HepG2 (cell line): Measurements from ENCODE around the gene LRRC8D. TPM values are rescaled to one million over a fixed set of nuclear protein-coding genes. Genes with fewer than 3 reads are reported as not detected.

Experiments used
- ATAC-seq: fragments of 200-7000 bp; cut with Tn5 transposase; 3 replicates; pipeline ENCODE4 v1.9.1; 2020; ENCODE audit warnings: mild to moderate bottlenecking, moderate library complexity
- BruUV-seq: library from RNA; stranded (reverse); fragments of 400-500 nt; replicated peaks from 2 replicates; lab custom pipeline; 2021; lab: Mats Ljungman, UMichigan
- CTCF ChIA-PET: fragments of 300-600 bp; formaldehyde crosslinking; extraction: SDS; loops from one replicate; lab custom pipeline; 2021; ENCODE audit warnings: low total read pairs, inconsistent platforms, low intra/inter-chr PET ratio; lab: Yijun Ruan, JAX
- POLR2A ChIA-PET: fragments of 350-600 bp; sonication (Branson Sonifier 250); formaldehyde crosslinking; loops from one replicate; lab custom pipeline; 2020; ENCODE audit warnings: antibody characterized with exemption, inconsistent platforms; lab: Yijun Ruan, JAX
- DNase-seq: peaks from one replicate; pipeline ENCODE4 v3.0.0-alpha.2; 2015; ENCODE audit warnings: low spot score
- FAIRE-seq: peaks from 3 replicates; lab custom pipeline; 2011; peaks lifted over from hg19 to GRCh38; lab: Jason Lieb, UNC
- H2AFZ ChIP-seq: one replicate; pipeline ENCODE4 v1.6.1; 2011; ENCODE audit warnings: low read length, inconsistent platforms
- H3K27ac ChIP-seq: fragments of 300-600 bp; 3 replicates; pipeline ENCODE4 v1.8.0; 2011; ENCODE audit warnings: mixed run types, mild to moderate bottlenecking, mixed read lengths, low read length, inconsistent platforms; ENCODE audit not compliant: insufficient read depth; ENCODE audit errors: extremely low read length
- H3K27me3 ChIP-seq, 2 experiments: fragments of 200-600 bp in 1 of 2; 2 replicates in 1 of 2; 3 replicates in 1 of 2; pipeline versions ENCODE4 v1.6.0 to v1.8.0; 2011; ENCODE audit warnings: low read length in 2 of 2, mild to moderate bottlenecking in 2 of 2, moderate library complexity in 2 of 2, inconsistent platforms in 1 of 2; ENCODE audit not compliant: insufficient read depth in 2 of 2, control insufficient read depth in 1 of 2
- H3K36me3 ChIP-seq, 2 experiments: fragments of 200-600 bp in 1 of 2; replicated peaks in 1 of 2; 2 replicates in 1 of 2; 3 replicates in 1 of 2; pipeline versions ENCODE4 v1.5.1 to v1.8.0; 2011; ENCODE audit warnings: low read length in 2 of 2, inconsistent platforms in 1 of 2; ENCODE audit not compliant: insufficient read depth in 2 of 2, control insufficient read depth in 1 of 2
- H3K4me1 ChIP-seq: 2 replicates; pipeline ENCODE4 v1.5.1; 2012; ENCODE audit warnings: low read length, inconsistent platforms; ENCODE audit not compliant: insufficient read depth
- H3K4me2 ChIP-seq: 2 replicates; pipeline ENCODE4 v1.6.0; 2011; ENCODE audit warnings: low read depth, low read length, inconsistent platforms
- H3K4me3 ChIP-seq, 3 experiments: fragments of 200-600 bp in 1 of 3; sonication (generic), shearing (Covaris generic) in 1 of 3; replicated peaks in 1 of 3; 2 replicates each; pipeline ENCODE4 v1.5.1; 2011 to 2016; ENCODE audit warnings: low read length in 3 of 3, inconsistent platforms in 2 of 3, low read depth in 2 of 3, mild to moderate bottlenecking in 2 of 3, control low read depth in 1 of 3, mixed read lengths in 1 of 3; ENCODE audit not compliant: insufficient read depth in 1 of 3
- H3K79me2 ChIP-seq: one replicate; pipeline ENCODE4 v1.6.1; 2011; ENCODE audit warnings: low read length, inconsistent platforms; ENCODE audit not compliant: insufficient read depth
- H3K9ac ChIP-seq: 2 replicates; pipeline ENCODE4 v1.6.0; 2011; ENCODE audit warnings: mild to moderate bottlenecking, low read depth, low read length, inconsistent platforms; ENCODE audit not compliant: insufficient read depth
- H3K9me3 ChIP-seq: 2 replicates; pipeline ENCODE4 v1.5.1; 2012; ENCODE audit warnings: mild to moderate bottlenecking, low read length
- H4K20me1 ChIP-seq: 2 replicates; pipeline ENCODE4 v1.6.0; 2011; ENCODE audit warnings: inconsistent platforms, mild to moderate bottlenecking, low read length, moderate library complexity; ENCODE audit not compliant: insufficient read depth
- DPF2 ChIP-seq: sonication (generic); formaldehyde crosslinking; IDR thresholded peaks from 2 replicates; pipeline ENCODE4 v1.4.0; 2020; ENCODE audit warnings: mild to moderate bottlenecking, low read depth, missing genetic modification reagents, borderline replicate concordance
- ERF ChIP-seq: IDR thresholded peaks from 2 replicates; pipeline ENCODE4 v1.6.1; 2018; ENCODE audit warnings: missing biosample characterization, missing genetic modification reagents
- FOXA1 ChIP-seq, 2 experiments: fragments of 450-650 bp in 1 of 2; sonication (generic) in 1 of 2; formaldehyde crosslinking in 1 of 2; IDR thresholded peaks; 2 replicates each; pipeline versions ENCODE4 v1.4.0 to v1.6.1; 2016 to 2020; ENCODE audit warnings: missing genetic modification reagents in 1 of 2
- FOXC1 ChIP-seq: sonication (generic); formaldehyde crosslinking; IDR thresholded peaks from 2 replicates; pipeline ENCODE4 v1.8.0; 2022; ENCODE audit warnings: mild to moderate bottlenecking, missing genetic modification reagents, borderline replicate concordance
- KDM2A ChIP-seq: sonication (generic); formaldehyde crosslinking; IDR thresholded peaks from 2 replicates; pipeline ENCODE4 v1.4.0; 2020; ENCODE audit warnings: low read depth, missing genetic modification reagents, borderline replicate concordance
- MAX ChIP-seq: IDR thresholded peaks from 2 replicates; pipeline ENCODE4 v1.6.1; 2012; ENCODE audit warnings: inconsistent platforms
- MIER3 ChIP-seq: IDR thresholded peaks from 2 replicates; pipeline ENCODE4 v1.6.1; 2016; ENCODE audit warnings: missing compliant biosample characterization, borderline replicate concordance
- PBX2 ChIP-seq: IDR thresholded peaks from 2 replicates; pipeline ENCODE4 v1.6.1; 2016; ENCODE audit warnings: control low read depth
- PCBP2 ChIP-seq: fragments of 200-400 bp; formaldehyde crosslinking; optimal IDR thresholded peaks from 2 replicates; pipeline ENCODE3; 2018; ENCODE audit warnings: low read length, low read depth; ENCODE audit not compliant: poor library complexity, severe bottlenecking
- RFX1 ChIP-seq: fragments of 450-650 bp; IDR thresholded peaks from 2 replicates; pipeline ENCODE4 v1.6.1; 2017
- RNF219 ChIP-seq: sonication (generic); formaldehyde crosslinking; IDR thresholded peaks from 2 replicates; pipeline ENCODE4 v1.5.0; 2020; ENCODE audit warnings: mild to moderate bottlenecking, missing genetic modification reagents
- THYN1 ChIP-seq: sonication (generic); formaldehyde crosslinking; IDR thresholded peaks from 2 replicates; pipeline ENCODE4 v1.8.1; 2023; ENCODE audit warnings: low read depth, mild to moderate bottlenecking, moderate library complexity, missing genetic modification reagents, borderline replicate concordance
- ZNF225 ChIP-seq: sonication (generic); formaldehyde crosslinking; IDR thresholded peaks from 2 replicates; pipeline ENCODE4 v1.4.0; 2020; ENCODE audit warnings: mild to moderate bottlenecking, missing genetic modification reagents
- ZNF331 ChIP-seq: sonication (generic); formaldehyde crosslinking; IDR thresholded peaks from 2 replicates; pipeline ENCODE4 v1.4.0; 2020; ENCODE audit warnings: missing genetic modification reagents
- ZNF605 ChIP-seq: sonication (generic); formaldehyde crosslinking; IDR thresholded peaks from 2 replicates; pipeline ENCODE4 v1.8.0; 2022; ENCODE audit warnings: mild to moderate bottlenecking, missing genetic modification reagents
- ZNF639 ChIP-seq: conservative IDR thresholded peaks from 2 replicates; pipeline ENCODE4 v1.6.1; 2018; ENCODE audit warnings: missing genetic modification reagents
- ZNF747 ChIP-seq: sonication (generic); formaldehyde crosslinking; IDR thresholded peaks from 2 replicates; pipeline ENCODE4 v1.8.1; 2023; ENCODE audit warnings: missing genetic modification reagents, mild to moderate bottlenecking, borderline replicate concordance
- ZNF776 ChIP-seq: sonication (generic); formaldehyde crosslinking; IDR thresholded peaks from 2 replicates; pipeline ENCODE4 v1.4.0; 2020; ENCODE audit warnings: mild to moderate bottlenecking, missing genetic modification reagents
- WGBS: methylation state at CpG from one replicate; pipeline ENCODE4 v1.1.6; 2017; ENCODE audit warnings: low lambda C conversion rate; 5-methylcytosine and 5-hydroxymethylcytosine counted together
- in situ Hi-C: cut with HindIII; loops from 2 replicates; pipeline ENCODE4 v1.10.0; 2017; ENCODE audit warnings: low pct_unique_long_range_greater_than_20kb; ENCODE audit not compliant: extremely low pct_ligation_motif_present
- intact Hi-C: fragments of 100-400 bp; cut with micrococcal nuclease; formaldehyde crosslinking; loops from one replicate; pipeline ENCODE4 v1.10.0; 2022; ENCODE audit not compliant: unreplicated experiment
- polyA plus RNA-seq, 8 experiments: library from polyadenylated mRNA; depleted of rRNA in 3 of 8; stranded (reverse) in 7 of 8; unstranded in 1 of 8; fragments of >200 nt; fragmentation: Illumina TruSeq in 4 of 8; extraction: Trizol in 4 of 8; gene quantifications; 2 replicates each; pipeline versions ENCODE4 v1.2.1 to v1.2.3, GENCODE V29; 2011 to 2016; ENCODE audit warnings: low read depth in 4 of 8, missing spikeins in 1 of 8, mixed read lengths in 1 of 8; ENCODE audit not compliant: insufficient read depth in 1 of 8
- total RNA-seq, 5 experiments: library from RNA; depleted of rRNA; stranded (reverse); fragments of >200 nt; fragmentation: Illumina TruSeq; extraction: Trizol; gene quantifications; 2 replicates each; pipeline ENCODE4 v1.2.3, GENCODE V29; 2016; ENCODE audit warnings: low read depth in 1 of 5
- TF ChIP-seq, protein P1 (sequence below): IDR thresholded peaks from 2 replicates; pipeline ENCODE4 v1.6.1; 2018; ENCODE audit warnings: missing genetic modification reagents

The LRRC8D gene
- total and polyA plus RNA-seq, 2 of the 13 experiments (the other 11 are each of a cell fraction or from before 2014, with no cell fraction given) = 29.9 to 45.5 TPM

GRCh38 chr1:89975540-89976125 is 154.8 kb downstream of the LRRC8D start (continued):
- no peak for TF ChIP-seq PBX2
- no peak for TF ChIP-seq FOXC1 (CRISPR knock-in tag)
- TF ChIP-seq KDM2A (CRISPR knock-in tag) = no peak
- TF ChIP-seq ZNF331 (CRISPR knock-in tag) = no peak

DNA sequence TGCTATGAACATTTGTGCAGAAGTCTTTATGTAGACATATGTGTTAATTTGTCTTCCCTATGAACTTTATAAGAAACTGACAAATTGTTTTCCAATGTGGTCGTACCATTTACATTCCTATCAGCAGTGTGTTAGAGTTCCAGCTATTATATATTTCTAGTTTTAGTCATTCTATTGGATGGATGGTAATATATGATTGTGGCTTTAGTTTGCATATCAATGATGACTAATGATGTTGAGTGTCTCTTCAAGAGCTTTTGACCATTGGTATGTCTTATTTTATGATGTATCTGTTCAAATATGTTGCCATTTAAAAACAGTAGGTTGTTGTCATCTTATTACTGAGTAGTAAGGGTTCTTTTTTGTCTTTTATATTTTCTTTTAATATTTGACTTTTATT is 157.9 kb downstream of the LRRC8D start:
- ChIA-PET CTCF (no interaction called here), POLR2A (no interaction called here)
- H3K9ac ChIP-seq = no peak overlapping the region
- no peaks in the 10 kb centered on the region for H4K20me1 ChIP-seq
- no peak for DNase-seq
- in situ Hi-C loops (no loop called here), intact Hi-C loops (no loop called here)
- H3K4me2 ChIP-seq = no peak overlapping the region
- no peak overlapping the region for H3K4me3 ChIP-seq
- no peaks in the 10 kb centered on the region; a peak in 1 of 5 replicates for H3K27me3 ChIP-seq
- 97% methylated on average over 1 of the region's 1 CpG for WGBS
- no peak overlapping the region for H3K27ac ChIP-seq
- H2AFZ ChIP-seq = no peak overlapping the region
- H3K36me3 ChIP-seq = no peaks in the 10 kb centered on the region
- no peak for ATAC-seq
- H3K79me2 ChIP-seq = no peaks in the 10 kb centered on the region
- peaks cover 23% of the 10 kb centered on the region for H3K4me1 ChIP-seq
- BruUV-seq = no TSS peak
- FAIRE-seq = no peak
- no peaks in the 10 kb centered on the region for H3K9me3 ChIP-seq
- TF ChIP-seq ZNF639 (CRISPR knock-in tag) (no peak), RNF219 (CRISPR knock-in tag) (no peak), FOXA1 (IDR thresholded peaks at IDR 0.05) (no peak), FOXA1 (CRISPR knock-in tag; IDR thresholded peaks at IDR 0.05) (no peak), DPF2 (CRISPR knock-in tag) (no peak), ZNF747 (CRISPR knock-in tag) (no peak), THYN1 (CRISPR knock-in tag) (no peak), ZNF605 (CRISPR knock-in tag) (no peak), RFX1 (no peak), MIER3 (CRISPR knock-in tag) (no peak), ZNF776 (CRISPR knock-in tag) (no peak), PCBP2 (no peak), ERF (CRISPR knock-in tag) (no peak), MAX (no peak), ZNF225 (CRISPR knock-in tag) (no peak)
- TF ChIP-seq, protein P1, sequence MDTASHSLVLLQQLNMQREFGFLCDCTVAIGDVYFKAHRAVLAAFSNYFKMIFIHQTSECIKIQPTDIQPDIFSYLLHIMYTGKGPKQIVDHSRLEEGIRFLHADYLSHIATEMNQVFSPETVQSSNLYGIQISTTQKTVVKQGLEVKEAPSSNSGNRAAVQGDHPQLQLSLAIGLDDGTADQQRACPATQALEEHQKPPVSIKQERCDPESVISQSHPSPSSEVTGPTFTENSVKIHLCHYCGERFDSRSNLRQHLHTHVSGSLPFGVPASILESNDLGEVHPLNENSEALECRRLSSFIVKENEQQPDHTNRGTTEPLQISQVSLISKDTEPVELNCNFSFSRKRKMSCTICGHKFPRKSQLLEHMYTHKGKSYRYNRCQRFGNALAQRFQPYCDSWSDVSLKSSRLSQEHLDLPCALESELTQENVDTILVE (CRISPR knock-in tag) = no peak
